Activated T-helper 17 cell treated with anti-CD3 and anti-CD28 coated beads, Interleukin-2, amount 50 U/mL, for 72 hours (primary cell): Measurements from ENCODE around the gene PLXDC1. TPM values are rescaled to one million over a fixed set of nuclear protein-coding genes. Genes with fewer than 3 reads are reported as not detected.

Experiments
- ATAC-seq: fragments of 150-1000 bp; cut with Tn5 transposase; replicated peaks from 2 replicates; pipeline ENCODE4 v1.10.0; 2021; ENCODE audit warnings: mild to moderate bottlenecking, moderate library complexity
- H3K27ac Mint-ChIP-seq: one replicate; pipeline ENCODE4 v1.8.0; 2022; ENCODE audit warnings: mixed read lengths
- H3K27me3 Mint-ChIP-seq: one replicate; pipeline ENCODE4 v1.8.0; 2022; ENCODE audit warnings: mixed read lengths
- H3K36me3 Mint-ChIP-seq: one replicate; pipeline ENCODE4 v1.8.0; 2022; ENCODE audit warnings: low read depth, mild to moderate bottlenecking, mixed read lengths
- H3K4me1 Mint-ChIP-seq: one replicate; pipeline ENCODE4 v1.8.0; 2022; ENCODE audit warnings: mixed read lengths
- H3K4me3 Mint-ChIP-seq: one replicate; pipeline ENCODE4 v1.8.0; 2022; ENCODE audit warnings: mild to moderate bottlenecking, mixed read lengths
- H3K9me3 Mint-ChIP-seq: one replicate; pipeline ENCODE4 v1.8.0; 2022; ENCODE audit warnings: mixed read lengths
- total RNA-seq, 2 donors: library from RNA; stranded (reverse); gene quantifications; one replicate each; pipeline ENCODE4 v1.2.3, GENCODE V29; 2022

Gene PLXDC1
- total RNA-seq, 2 donors from 2014 or later = 0.41 to 2.1 TPM

DNA sequence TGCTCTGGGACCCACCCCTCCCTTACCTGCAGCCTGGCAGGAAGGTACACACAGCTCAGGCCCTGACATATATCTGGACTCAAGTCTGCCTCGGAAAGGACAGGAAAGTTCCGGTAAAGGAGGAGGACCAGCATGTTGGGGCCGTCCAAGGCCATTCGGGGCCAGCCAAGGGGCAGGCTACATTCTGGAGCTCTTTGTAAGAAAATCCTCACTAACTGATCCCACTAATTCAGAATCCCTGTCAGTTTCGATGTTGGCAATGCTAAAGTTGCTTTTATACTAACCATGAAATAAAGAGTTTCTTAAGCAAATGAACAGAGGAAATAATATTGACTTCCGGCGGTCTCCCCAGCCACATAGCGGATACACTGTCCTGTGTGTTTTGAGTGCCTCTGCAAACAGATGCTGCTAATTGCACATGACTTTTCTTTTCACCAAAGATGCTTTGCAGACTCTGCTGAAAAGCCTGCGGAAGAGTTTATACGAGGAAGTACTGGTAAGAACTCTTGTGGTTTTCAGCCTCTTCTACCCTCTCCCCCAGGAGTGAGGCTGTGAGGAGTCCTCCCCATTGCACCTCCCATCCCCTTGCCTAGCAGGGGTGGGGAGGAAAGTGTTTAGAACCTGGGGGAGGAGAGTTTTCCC lies 54.8 kb downstream of the PLXDC1 start:
- peak; percentile 31 for ATAC-seq
- peaks cover 44% of the 10 kb centered on the region for H3K4me1 Mint-ChIP-seq
- peak overlapping the region; percentile 59 for H3K4me3 Mint-ChIP-seq
- H3K36me3 Mint-ChIP-seq = no peaks in the 10 kb centered on the region
- H3K9me3 Mint-ChIP-seq = no peaks in the 10 kb centered on the region
- no peaks in the 10 kb centered on the region for H3K27me3 Mint-ChIP-seq
- peak overlapping the region; percentile 85 for H3K27ac Mint-ChIP-seq

DNA sequence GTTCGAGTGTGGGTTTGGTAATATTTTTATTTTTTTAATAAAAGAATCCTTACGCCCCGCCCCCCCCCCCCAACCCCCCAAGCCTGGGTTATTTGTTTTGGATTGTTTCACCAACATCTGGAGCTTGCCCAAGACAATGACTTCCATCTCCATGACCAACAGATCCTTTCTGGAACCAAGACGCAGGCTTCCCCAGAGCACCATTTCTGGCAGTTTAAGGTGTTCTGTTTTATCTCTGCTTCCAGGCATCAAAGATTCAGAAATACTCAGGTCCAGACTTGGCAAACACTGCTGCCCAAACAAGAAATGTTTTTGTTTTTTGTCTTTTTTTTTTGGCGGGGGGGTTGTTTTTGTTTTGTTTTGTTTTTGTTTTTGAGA lies 56.1 kb downstream of the PLXDC1 start:
- Mint-ChIP-seq H3K36me3 (no peaks in the 10 kb centered on the region), H3K4me1 (peaks cover 51% of the 10 kb centered on the region), H3K4me3 (peak overlapping the region; percentile 59), H3K9me3 (no peaks in the 10 kb centered on the region), H3K27ac (peak overlapping the region; percentile 85), H3K27me3 (no peaks in the 10 kb centered on the region)
- ATAC-seq = no peak

DNA sequence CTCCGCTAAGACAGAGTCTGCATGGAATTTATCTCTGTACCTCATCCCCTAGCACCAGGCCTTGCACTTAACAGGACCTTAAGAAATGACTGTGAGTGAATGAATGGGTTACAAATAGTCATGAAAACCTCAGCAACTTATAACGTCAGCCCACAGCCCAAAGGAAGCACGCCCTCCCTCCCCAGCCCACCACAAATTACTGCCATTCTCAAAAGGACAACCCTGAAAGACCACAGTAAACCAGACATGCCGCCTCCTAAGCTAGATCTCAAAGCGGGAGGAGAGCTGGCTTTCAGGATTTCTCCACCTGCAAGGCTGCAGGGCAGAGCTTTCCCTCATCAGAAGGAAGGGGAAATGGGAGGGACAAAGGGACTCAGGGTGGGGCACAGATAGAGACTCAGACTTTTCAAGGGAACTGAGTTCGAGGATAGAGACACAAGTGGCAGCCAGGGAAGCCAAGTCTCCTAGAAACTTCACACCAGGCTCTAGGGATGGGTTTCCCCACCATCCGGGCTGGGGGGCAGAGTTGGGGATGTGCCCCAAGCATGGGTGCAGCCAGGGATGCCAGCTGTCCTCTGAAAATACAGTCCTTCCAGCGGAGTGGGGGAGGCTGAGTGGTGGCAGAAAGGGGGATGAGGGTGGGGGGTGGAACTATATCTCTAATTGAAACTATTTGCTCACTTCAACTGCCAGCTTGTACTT lies 56.7 kb downstream of the PLXDC1 start:
- peaks cover 51% of the 10 kb centered on the region for H3K4me1 Mint-ChIP-seq
- peak overlapping the region; percentile 59 for H3K4me3 Mint-ChIP-seq
- ATAC-seq = peak; percentile 66
- H3K27ac Mint-ChIP-seq = peak overlapping the region; percentile 85
- H3K36me3 Mint-ChIP-seq = no peaks in the 10 kb centered on the region
- no peaks in the 10 kb centered on the region for H3K9me3 Mint-ChIP-seq
- no peaks in the 10 kb centered on the region for H3K27me3 Mint-ChIP-seq

DNA sequence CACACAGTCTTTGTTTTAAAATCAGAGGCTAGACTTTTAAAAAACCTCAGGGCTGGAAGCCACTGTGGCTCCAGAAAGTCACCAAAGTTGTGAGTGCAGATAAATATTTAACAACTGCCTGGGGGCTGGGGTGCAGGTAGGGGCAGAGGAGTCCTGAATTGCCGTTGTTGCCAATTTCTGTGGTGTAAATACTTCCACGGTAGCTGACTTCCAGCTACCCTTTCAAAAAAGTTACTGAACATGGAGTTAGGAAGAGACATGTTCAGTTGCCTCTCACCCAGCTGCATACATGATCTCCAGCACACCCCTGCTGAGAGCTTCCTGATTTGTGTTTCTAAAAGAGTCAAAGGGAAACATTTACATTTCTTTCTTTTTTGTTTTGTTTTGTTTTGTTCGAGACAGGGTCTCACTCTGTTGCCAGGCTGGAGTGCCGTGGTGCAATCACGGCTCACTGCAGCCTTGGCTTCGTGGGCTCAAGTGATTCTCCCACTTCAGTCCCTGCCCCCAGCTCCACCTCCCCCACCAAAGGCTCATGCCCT lies 58.7 kb downstream of the PLXDC1 start:
- ATAC-seq = peak; percentile 13
- H3K4me3 Mint-ChIP-seq = peak overlapping the region; percentile 77
- no peaks in the 10 kb centered on the region for H3K36me3 Mint-ChIP-seq
- peaks cover 45% of the 10 kb centered on the region for H3K4me1 Mint-ChIP-seq
- no peaks in the 10 kb centered on the region for H3K27me3 Mint-ChIP-seq
- H3K9me3 Mint-ChIP-seq = no peaks in the 10 kb centered on the region
- peak overlapping the region; percentile 75 for H3K27ac Mint-ChIP-seq

DNA sequence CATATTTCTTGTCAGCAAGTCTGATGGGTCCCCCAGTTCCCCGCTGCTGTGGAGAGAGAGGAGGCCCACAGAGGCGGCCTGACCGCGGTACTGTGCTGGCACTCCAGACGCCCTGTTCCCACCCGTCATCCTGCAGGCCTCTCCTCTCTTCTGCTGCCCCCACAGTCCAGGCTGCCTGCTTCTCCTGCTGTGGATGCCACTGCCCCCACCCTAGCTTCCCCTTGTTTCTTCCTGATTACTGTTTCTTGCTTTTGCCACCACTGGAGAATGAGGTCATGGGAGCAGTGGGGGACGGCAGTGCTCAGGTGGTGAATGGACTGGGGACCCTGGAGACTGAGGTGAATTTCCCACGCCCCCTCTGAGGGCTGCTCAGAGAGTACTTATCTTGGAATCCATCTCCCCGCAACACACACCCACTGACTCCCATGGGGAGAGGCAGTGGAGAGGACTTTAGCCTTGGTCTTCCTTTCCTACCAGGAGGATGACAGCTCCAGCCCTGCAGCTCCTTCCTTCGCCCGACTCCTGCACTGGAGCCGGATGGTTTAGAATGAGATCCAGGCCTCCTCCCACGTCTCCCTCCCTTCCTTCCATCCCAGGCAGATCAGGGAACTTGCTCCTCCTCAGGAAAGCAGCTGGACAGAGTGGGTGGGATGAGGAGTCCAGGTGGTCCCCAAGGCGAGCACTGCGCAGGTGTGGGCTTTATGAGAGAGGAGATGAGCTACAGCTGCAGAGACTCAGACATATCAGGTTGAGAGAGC lies 60.4 kb downstream of the PLXDC1 start:
- H3K9me3 Mint-ChIP-seq = no peaks in the 10 kb centered on the region
- peak overlapping the region; percentile 63 for H3K27ac Mint-ChIP-seq
- no peak for ATAC-seq
- H3K4me3 Mint-ChIP-seq = peak overlapping the region; percentile 25
- H3K36me3 Mint-ChIP-seq = no peaks in the 10 kb centered on the region
- peaks cover 38% of the 10 kb centered on the region for H3K4me1 Mint-ChIP-seq
- no peaks in the 10 kb centered on the region for H3K27me3 Mint-ChIP-seq

DNA sequence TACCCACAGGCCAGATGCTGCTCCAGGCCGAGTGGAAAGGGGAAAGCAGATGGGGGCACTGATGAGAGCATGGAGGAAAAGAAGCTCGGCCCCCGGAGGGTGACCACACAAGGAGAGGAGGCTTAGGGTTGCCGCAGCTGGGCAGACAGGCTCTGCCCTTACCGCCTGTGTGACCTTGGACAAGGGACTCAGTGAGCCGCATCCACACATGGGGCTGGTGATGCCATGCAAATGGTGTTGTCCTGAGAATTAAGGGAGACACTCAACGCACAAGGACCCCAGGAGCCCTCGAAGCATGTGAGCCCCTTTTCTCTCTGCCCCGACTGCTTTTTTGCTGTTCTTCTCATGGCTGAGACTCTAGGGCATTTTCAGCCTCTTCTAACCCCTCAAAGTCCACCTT lies 61.0 kb downstream of the PLXDC1 start:
- Mint-ChIP-seq H3K9me3 (no peaks in the 10 kb centered on the region), H3K4me3 (no peak overlapping the region), H3K36me3 (no peaks in the 10 kb centered on the region), H3K27ac (peak overlapping the region; percentile 63), H3K27me3 (no peaks in the 10 kb centered on the region), H3K4me1 (peaks cover 32% of the 10 kb centered on the region)
- ATAC-seq = no peak

DNA sequence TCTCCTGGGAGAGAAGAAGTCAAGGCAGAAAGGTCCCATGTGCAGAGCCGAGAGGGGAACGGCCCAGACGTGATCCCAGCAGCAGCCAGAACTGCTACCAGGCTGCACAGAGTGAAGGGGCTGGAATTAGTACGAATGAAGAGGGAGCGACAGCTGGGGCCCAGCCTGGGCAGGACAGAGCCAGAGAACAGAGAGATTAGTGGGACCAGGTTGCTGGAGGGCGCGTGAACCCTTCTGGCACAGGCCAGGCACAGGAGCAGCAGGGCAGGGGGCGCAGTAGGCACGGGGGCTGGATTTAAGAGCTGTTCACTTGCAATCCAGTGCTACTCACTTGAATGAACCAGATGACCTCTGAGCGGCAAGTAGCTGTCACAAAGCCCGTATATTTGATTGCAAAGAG lies 66.9 kb downstream of the PLXDC1 start:
- no peaks in the 10 kb centered on the region for H3K9me3 Mint-ChIP-seq
- H3K27me3 Mint-ChIP-seq = no peaks in the 10 kb centered on the region
- H3K4me3 Mint-ChIP-seq = no peak overlapping the region
- H3K27ac Mint-ChIP-seq = no peak overlapping the region
- ATAC-seq = no peak
- no peaks in the 10 kb centered on the region for H3K36me3 Mint-ChIP-seq
- H3K4me1 Mint-ChIP-seq = peaks cover 5% of the 10 kb centered on the region

DNA sequence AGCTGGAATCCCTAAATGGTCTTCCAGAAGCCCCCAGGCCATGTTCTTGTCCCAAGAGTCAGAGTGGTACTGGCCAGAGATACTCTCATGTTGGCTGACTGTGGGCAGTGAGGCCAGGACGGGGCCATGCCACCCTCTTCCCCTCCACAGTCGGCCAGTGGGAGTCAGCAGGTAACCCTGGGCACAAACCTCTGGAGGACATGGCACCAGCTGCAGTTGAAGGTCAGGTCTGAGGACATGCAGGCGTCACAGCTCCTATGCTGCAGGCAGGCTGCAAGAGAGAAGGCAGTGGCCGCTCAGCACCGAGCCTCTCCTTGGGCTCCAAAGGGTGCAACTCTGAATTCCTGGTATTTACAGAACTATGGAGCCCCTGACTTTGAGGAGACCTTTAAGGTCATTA lies 68.2 kb downstream of the PLXDC1 start:
- Mint-ChIP-seq H3K27me3 (no peaks in the 10 kb centered on the region), H3K9me3 (no peaks in the 10 kb centered on the region), H3K4me1 (peaks cover 5% of the 10 kb centered on the region), H3K27ac (no peak overlapping the region), H3K36me3 (no peaks in the 10 kb centered on the region), H3K4me3 (no peak overlapping the region)
- ATAC-seq = no peak

DNA sequence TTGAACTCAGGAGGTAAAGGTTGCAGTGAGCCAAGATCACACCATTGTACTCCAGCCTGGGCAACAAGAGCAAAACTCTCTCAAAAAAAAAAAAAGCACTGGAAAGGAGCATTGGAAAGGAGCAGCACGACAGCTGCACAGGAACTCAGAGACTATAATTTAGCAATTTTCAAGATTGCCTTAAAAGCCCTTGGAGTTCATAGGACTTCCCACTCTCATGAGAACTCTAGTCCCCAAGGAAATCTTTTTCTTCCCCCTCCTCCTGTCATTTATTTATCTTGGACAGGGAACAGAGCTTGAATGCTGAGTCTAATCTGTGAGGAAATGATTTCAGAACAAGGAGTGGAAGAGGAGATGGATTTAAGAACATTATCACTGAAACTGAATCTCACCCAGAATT lies 69.0 kb downstream of the PLXDC1 start:
- ATAC-seq = no peak
- H3K4me1 Mint-ChIP-seq = peaks cover 5% of the 10 kb centered on the region
- no peak overlapping the region for H3K27ac Mint-ChIP-seq
- H3K36me3 Mint-ChIP-seq = no peaks in the 10 kb centered on the region
- H3K4me3 Mint-ChIP-seq = no peak overlapping the region
- no peaks in the 10 kb centered on the region for H3K27me3 Mint-ChIP-seq
- H3K9me3 Mint-ChIP-seq = no peaks in the 10 kb centered on the region

DNA sequence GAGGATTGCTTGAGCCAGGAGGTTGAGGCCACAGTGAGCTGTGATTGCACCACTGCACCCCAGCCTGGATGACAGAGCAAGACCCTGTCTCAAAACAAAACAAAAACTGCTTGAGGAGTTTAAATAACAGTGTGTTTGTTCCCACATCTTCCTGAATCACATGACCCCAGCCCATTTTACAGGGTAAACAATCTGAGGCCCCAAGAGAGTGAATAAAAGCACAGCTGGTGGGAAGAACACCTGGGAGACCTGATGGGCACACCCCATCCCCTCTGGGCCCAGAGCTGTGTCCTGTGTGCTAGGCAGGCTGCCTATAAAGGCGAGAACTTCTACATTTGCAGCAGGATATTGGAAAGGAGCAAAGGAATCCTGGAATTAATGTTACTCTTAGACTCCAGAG lies 69.6 kb downstream of the PLXDC1 start:
- Mint-ChIP-seq H3K4me1 (peaks cover 5% of the 10 kb centered on the region), H3K9me3 (no peaks in the 10 kb centered on the region), H3K36me3 (no peaks in the 10 kb centered on the region), H3K27ac (peak overlapping the region; percentile 26), H3K4me3 (no peak overlapping the region), H3K27me3 (no peaks in the 10 kb centered on the region)
- ATAC-seq = no peak

DNA sequence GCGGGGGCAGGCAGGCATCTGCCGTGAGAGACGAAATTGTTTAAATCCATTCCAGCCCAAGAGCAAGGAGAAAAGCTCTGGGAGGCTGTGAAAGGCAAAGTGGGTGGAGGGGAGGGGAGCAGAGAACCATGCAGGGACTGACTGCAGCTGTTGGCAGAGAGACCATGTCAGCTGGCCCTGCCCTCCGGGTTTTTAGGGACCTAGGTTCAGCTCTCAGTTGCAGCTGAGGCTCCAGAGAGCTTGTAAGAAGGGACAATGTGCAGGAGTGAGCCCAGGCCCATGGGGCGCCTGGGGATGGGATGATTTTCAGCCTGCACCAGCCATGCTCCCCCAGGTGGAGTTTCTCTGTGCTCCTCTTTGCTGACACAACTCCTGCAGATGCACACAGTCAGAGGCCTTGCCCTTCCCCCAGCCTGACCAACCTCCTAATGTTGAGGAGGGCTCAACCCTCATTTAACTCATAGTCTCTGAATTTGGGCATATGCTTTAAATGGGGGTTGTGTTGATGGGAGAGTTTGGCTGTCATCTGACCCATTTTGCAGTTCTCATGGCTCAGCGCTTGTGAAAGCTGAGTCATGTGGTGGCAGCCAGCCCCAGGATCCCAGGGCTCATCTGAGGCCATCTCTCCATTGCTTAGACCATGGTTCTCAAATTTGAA lies 70.9 kb downstream of the PLXDC1 start:
- H3K4me3 Mint-ChIP-seq = no peak overlapping the region
- H3K27me3 Mint-ChIP-seq = no peaks in the 10 kb centered on the region
- no peak overlapping the region for H3K27ac Mint-ChIP-seq
- no peaks in the 10 kb centered on the region for H3K9me3 Mint-ChIP-seq
- ATAC-seq = no peak
- peaks cover 5% of the 10 kb centered on the region for H3K4me1 Mint-ChIP-seq
- no peaks in the 10 kb centered on the region for H3K36me3 Mint-ChIP-seq

DNA sequence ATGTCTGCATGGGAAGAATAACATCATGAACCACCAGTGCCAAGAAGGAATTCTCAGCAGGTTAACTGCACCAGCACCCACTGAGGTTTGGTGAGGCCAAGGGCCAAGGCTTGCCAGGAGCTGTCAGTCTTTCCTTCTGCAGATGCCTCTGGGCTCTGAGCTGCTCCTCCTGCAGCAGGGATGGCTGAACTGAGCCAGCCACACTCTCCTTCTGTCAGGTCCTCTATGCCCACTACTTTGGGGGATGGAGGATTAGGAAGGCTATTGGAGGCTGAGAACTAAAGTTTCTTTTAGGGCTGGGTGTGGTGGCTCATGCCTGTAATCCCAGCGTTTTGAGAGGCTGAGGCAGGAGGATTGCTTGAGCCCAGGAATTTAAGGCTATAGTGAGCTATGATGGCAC lies 71.6 kb downstream of the PLXDC1 start:
- H3K4me3 Mint-ChIP-seq = no peak overlapping the region
- peaks cover under 1% of the 10 kb centered on the region for H3K4me1 Mint-ChIP-seq
- no peak for ATAC-seq
- H3K27ac Mint-ChIP-seq = no peak overlapping the region
- H3K36me3 Mint-ChIP-seq = no peaks in the 10 kb centered on the region
- H3K9me3 Mint-ChIP-seq = no peaks in the 10 kb centered on the region
- no peaks in the 10 kb centered on the region for H3K27me3 Mint-ChIP-seq

DNA sequence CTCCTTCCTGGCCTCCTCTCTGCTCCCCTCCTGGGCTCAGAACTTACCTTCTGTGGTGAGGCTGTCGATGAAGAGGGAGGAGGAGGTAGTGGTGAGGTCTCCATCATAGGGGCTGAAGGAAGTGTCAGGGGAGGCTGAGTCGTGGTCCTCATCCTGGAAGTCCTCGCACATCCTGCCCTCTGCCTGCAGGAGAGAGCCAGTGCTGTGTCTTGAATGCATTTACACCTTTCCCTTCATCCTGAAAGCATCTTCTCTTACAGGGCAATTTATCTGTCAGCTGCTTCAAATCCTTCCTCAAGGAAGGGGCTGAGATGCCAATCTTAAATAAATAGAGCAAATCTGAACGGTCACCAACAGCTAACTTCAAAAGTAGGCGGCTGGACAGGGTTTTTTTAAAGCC lies 73.6 kb downstream of the PLXDC1 start:
- H3K9me3 Mint-ChIP-seq = no peaks in the 10 kb centered on the region
- no peak overlapping the region for H3K4me3 Mint-ChIP-seq
- no peak for ATAC-seq
- no peaks in the 10 kb centered on the region for H3K36me3 Mint-ChIP-seq
- no peaks in the 10 kb centered on the region for H3K4me1 Mint-ChIP-seq
- H3K27me3 Mint-ChIP-seq = no peaks in the 10 kb centered on the region
- no peak overlapping the region for H3K27ac Mint-ChIP-seq

DNA sequence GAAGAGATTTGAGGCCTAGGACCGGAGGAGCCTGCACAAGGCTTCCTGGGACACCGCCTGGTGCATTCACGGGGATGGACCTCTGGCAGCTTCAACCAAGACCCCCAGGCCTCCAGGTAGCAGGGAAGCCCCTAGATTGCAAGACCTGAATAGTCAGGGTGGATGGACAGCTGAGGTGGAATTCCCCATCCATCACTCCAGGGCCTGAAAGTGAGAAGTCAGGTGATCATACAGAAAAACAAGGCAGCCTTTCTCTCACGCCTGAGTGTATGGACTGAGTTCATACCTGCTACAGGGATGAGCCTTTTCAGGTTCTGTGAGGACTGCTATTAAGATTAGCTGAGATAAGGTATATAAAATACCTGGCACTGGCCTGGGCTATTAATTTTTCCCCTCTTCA lies 74.2 kb downstream of the PLXDC1 start:
- H3K4me3 Mint-ChIP-seq = no peak overlapping the region

More for the DNA sequence above, 74.2 kb downstream of the PLXDC1 start:
- H3K36me3 Mint-ChIP-seq = no peaks in the 10 kb centered on the region
- no peaks in the 10 kb centered on the region for H3K27me3 Mint-ChIP-seq
- no peak for ATAC-seq
- H3K9me3 Mint-ChIP-seq = no peaks in the 10 kb centered on the region
- H3K4me1 Mint-ChIP-seq = no peaks in the 10 kb centered on the region
- no peak overlapping the region for H3K27ac Mint-ChIP-seq
